ENCODE data around the gene HDAC10.

DNA sequence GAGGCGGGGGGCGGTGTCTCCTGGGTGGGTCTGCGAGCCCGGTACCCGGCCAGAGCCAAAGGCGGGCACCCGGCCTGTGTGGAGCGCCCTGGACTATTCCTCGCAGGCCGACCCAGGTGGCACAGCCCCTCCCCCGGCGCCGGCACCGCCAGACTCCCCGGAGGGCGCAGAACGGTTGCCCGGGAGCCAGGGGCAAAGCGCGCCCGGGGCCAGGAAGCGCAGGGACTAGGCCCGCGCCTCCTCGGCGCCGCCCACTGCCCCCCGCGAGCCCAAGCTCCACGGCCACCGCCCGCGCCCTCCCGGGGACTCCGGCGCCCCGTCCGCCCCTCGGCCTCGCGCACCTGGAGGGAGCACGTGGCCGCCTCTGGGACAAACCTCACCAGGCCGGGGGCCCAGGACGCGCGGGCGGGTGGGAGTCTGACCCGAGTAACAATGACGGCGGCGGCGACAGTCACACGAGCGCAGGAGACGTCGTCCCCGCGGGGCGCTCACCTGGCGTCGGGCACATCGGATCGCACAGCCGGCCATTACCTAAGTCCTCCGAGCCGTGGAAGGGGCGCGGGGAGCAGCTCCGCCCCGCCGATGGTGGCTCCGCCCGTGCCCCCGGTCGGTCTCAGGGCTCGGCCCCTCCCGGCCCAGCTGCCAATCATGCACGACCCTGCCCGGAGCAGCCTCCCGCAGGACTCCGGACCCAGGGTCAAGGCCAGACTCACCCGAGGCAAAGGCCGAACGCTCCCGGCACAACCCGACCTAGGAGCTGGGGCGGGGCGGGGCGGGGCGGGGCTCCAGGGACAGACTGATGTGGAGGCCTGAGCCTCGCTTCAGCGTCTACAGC is 48.9 kb upstream of the HDAC10 start:
- no peak for TF ChIP-seq POLR2A (IDR thresholded peaks at IDR 0.05)
- no peak for TF ChIP-seq CTCF (IDR thresholded peaks at IDR 0.05)
- TF ChIP-seq EP300 (IDR thresholded peaks at IDR 0.05) = peak in 1 of 2 donors; percentile 2

Measured in tibial nerve (tissue), 4 donors.